ENCODE measurements around the gene CIT.

The CIT gene

DNA sequence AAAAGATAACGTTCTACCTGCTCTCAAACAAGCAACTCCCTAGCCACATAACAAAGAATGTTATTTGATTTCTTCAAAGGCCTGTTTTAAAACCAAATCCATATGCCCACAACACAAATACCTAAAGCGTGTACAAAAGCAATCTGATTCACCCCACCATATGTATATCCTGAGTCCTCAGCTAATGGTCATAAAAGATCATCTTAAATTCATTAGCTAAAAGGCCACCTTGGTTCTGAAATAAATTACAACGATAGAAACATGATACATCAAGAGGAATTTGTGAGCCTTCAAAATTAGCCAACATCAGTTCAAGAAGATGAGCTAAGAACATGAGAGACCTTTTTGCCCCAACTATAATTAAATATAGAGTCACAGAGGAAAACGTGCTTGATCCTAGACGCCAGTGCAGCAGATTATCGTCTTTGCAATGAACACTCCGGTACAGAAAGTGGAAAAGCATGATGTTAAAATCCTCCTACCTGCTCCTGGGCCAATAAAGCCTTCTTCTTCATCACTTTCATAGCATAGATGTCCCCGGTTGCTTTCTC, 20.0 kb downstream of the CIT start:
- no peak overlapping the region for H3K27ac ChIP-seq

DNA sequence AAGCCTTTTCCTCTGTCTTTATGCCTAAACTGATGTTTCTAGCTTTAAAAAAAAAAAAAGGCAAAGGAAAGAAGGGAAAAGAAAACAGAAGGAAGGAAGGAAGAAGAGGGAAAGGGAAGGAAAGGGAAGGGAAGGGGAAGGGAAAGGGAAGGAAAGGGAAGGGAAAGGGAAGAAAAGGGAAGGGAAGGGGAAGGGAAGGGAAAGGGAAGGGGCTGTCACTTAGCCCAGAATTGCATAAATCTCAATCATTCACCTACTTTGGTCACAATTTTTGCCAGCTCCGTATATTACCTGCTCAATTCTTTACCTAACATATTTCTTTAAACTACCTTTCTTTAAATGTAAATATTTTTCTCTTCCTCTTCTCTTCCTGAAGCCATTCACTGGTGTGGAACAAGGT, 26.8 kb downstream of the CIT start:
- DNase-seq (ENCODE audit: low read depth, low spot score), result no peak
- no peak overlapping the region for H3K27ac ChIP-seq

More for the DNA sequence above, 20.0 kb downstream of the CIT start:
- no peak for DNase-seq (ENCODE audit: low read depth, low spot score)

DNA sequence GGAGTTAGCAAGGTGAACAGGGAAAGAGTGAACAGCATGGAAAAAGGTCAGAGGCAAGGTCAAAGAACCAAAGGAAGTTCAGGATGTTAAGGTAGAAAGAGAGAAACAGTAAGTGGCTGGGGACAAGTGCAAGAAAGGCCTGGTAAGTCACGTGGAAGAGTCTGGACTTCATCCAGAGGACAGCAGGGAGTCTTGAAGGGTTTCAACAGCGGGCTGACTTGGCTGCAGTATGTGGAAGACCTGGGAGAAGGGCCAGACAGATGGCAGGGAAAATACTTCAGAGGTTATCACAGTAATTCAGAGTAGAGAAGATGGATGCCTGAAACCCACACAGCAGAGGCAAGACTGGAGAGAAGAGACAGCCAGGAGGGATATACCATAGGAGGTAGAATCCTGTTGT, 34.0 kb downstream of the CIT start:
- H3K27ac ChIP-seq, result no peak overlapping the region
- DNase-seq (ENCODE audit: low read depth, low spot score), result no peak

DNA sequence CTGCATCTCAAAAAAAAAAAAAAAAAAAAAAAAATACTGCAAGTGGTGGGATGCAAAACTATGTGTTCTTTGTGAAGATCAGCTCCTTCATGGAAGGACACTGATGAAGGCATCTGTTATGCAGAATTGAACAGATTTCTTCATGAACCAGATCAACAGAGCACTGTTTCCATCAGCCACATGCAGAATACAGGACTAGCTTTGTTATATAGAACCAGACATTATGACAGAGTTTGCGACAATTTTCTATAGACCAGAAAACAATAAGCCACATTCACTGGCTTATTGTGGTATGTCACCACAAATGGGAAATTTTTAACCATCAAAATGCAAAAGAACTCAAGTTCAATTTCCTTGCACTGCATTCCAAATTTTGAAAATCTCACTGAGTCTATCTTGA, 34.7 kb downstream of the CIT start:
- DNase-seq (ENCODE audit: low read depth, low spot score), result no peak
- H3K27ac ChIP-seq, result no peak overlapping the region

DNA sequence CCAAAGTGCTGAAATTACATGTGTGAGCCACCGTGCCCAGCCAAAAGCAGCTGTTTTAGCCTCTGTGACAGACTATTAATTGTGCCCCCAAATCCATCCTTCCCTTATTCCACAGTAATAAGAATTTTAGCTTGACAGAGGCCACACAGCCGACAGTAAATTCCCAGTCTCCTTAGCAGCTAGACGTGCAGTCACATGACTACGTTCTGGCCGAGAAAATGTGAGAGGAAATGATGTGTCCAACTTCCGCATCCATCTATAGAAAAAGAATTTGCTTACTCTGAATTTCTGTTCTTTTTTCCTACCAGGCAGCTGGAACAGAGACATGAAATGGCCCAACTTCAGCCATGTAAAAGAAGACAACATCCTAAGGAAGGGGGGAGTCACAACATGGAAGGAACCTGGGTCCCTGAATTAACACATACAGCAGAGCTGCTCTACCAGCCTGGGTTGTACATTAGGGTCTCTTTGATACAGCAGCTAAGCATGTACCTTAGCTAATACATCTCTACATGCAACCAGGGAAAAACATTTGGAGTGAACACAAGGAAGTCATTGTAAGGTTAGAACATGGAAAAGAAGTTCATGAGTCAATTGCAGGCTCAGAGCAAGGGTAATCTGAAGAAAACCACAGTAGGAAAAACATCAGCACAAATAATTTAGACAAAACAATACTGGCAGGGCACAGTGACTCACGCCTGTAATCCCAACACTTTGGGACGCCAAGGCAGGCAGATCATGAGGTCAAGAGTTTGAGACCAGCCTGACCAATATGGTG, 35.5 kb downstream of the CIT start:
- no peak for DNase-seq (ENCODE audit: low read depth, low spot score)
- H3K27ac ChIP-seq, result no peak overlapping the region

DNA sequence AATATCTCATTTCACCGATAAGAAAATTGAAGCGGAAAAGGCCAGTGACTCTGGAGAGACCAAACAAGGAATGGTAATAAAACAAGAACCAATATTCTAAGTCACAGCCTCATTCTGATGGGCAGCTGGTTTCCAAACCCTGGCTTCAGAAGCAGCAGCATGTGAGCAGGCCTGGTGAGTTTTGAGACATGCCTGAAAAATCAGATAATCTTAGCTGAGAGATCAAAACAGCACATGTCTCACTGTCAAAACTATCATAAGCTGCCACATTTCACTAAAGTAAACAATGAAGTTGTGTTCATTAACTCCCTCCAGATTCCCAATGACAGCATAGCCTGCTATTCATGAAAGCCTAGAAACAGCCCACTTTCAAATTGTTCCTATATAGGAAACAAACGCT, 36.5 kb downstream of the CIT start:
- no peak for DNase-seq (ENCODE audit: low read depth, low spot score)
- no peak overlapping the region for H3K27ac ChIP-seq

DNA sequence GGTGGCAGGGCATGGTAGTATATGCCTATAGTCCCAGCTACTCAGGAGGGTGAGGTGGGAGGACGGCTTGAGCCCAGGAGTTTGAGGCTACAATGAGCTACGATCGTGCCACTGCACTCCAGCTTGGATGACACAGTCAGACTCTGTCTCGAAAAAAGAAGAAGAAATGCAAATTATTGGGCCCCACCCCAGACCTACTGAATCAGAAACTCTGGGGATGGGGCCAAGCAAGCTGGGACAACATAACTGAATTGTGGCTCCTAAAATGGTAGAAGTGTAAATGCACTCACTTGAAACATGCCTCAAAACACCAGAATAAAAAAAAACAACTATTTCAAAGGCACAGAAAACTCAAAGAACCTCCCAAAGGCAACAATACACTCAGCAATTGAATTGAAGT, 37.0 kb downstream of the CIT start:
- H3K27ac ChIP-seq, result no peak overlapping the region

DNA sequence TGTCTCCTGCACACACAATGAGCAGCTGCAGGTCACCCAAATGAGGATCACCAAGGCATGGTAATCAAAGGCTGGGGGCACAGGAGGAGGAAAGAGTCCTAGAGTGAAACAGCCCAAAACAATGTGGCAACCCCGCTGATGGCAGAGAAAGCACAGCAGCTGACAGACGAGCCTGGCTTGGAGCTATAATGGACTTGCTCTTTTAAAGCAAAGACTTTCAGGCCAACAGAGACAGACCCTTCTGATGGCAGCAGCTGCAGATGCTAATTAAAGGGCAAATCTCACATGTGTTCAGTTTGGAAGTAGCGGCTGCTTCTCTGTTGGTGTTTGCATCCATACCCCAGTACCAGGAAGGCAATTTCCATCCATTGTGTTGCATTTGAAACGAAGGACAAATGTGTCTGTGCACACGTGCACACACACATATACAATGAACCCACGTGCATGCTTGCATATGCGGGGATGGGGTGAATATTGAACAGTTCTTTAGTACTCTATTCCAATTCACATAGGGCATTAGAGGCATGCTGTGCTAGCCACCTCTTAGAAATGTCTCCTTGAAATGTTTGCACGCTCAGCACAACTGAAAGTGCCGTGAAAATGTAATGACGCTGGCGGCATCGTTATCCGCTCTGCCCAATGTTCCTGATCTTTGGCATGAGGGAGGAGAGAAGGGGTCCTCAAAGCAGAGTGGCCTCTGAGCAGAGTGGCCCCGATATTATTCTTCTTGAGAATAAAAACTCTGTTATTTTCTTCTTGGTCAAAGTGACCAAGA, 38.1 kb downstream of the CIT start:
- no peak overlapping the region for H3K27ac ChIP-seq
- no peak for DNase-seq (ENCODE audit: low read depth, low spot score)

More for the DNA sequence above, 37.0 kb downstream of the CIT start:
- DNase-seq (ENCODE audit: low read depth, low spot score), result no peak

DNA sequence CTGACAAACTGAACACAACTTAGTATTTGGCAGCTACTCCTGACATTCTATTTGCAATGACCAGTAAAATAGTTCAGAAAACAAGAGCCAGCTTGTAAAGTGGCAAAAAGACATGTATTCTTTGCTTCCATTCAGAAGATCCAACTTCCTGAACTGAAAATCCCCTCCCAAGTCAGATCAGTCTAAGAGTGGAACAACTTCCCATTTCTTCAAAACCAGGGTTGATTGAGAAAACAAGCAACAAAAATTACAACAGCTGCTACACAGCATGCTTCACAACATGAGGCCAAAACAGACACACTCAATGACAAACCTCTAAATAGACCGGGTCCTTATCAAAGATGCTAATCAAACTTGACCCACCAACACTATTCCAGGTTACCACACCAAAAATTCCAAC, 40.3 kb downstream of the CIT start:
- H3K27ac ChIP-seq, result no peak overlapping the region
- no peak for DNase-seq (ENCODE audit: low read depth, low spot score)

DNA sequence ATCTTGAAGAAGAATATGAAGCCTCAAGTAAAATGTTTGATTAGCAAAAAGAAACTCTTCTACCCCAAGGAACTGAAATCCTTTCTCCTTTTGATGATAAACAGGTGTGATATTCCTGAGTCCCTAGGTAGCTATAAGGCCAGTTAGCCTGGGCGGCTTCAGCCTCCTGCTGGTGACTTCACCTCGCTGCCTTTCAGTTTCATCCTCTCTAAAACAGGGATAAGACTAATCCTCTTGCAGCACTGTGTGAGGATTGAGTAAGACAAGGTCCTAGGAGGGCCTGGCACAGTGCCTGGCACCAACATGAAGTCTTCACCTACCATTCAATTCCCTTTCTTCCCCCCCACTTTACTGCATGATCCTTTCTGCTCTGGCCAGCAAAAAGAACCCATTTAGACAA, 42.1 kb downstream of the CIT start:
- DNase-seq (ENCODE audit: low read depth, low spot score), result no peak
- no peak overlapping the region for H3K27ac ChIP-seq

DNA sequence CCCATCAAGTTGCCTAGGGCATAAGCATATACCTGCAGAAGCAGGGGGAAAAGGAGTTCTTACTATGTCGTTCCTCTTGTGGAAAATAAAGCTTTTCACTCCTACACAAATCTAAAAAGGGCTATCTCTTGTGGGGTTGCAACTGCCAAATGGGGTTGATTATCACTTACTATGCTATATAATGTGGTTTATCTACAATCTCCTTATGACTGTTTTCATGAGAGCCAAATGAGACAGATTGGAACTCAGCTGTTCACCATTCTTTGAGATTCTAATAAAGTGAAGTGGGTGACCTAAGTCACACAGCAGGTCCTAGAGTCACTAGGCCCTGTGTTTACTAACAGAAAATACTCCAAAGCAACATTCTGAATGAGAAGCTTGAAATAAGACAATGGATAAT, 47.7 kb downstream of the CIT start:
- no peak overlapping the region for H3K27ac ChIP-seq
- DNase-seq (ENCODE audit: low read depth, low spot score), result no peak

DNA sequence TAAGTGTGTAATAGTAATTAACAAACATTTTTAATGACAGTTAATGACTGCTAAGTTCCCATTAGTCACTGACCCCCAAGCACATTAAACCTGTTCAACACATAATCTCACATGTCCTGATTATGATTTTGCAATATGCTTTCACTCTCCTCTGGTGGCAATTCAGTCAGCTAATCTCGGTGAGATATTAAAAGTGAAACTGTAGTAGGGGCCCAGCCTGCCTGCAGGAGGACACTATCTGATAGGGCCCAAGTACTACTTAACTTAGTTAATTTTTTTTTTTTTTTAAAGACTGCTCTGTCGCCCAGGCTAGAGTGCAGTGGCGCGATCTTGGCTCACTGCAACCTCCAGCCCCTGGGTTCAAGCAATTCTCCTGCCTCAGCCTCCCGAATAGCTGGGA, 48.8 kb downstream of the CIT start:
- no peak overlapping the region for H3K27ac ChIP-seq
- no peak for DNase-seq (ENCODE audit: low read depth, low spot score)

DNA sequence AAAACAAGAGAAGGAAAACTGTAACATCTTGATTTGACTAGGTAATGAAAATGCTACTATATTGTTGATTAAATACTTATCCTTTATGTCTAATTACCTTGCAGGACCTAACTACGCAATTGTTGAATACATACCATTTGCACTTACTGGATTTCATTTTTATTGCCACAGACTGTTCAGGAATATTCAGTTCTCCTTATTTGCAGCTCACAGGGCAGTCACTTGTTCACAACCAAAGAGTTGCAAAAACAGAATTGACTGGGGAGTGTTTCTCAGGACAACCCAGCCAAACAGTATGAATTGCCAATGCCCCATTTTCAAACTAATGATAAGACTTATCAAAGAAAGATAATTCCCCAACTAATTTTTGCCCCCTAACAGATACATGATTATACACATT, 49.4 kb downstream of the CIT start:
- H3K27ac ChIP-seq, result no peak overlapping the region
- no peak for DNase-seq (ENCODE audit: low read depth, low spot score)

DNA sequence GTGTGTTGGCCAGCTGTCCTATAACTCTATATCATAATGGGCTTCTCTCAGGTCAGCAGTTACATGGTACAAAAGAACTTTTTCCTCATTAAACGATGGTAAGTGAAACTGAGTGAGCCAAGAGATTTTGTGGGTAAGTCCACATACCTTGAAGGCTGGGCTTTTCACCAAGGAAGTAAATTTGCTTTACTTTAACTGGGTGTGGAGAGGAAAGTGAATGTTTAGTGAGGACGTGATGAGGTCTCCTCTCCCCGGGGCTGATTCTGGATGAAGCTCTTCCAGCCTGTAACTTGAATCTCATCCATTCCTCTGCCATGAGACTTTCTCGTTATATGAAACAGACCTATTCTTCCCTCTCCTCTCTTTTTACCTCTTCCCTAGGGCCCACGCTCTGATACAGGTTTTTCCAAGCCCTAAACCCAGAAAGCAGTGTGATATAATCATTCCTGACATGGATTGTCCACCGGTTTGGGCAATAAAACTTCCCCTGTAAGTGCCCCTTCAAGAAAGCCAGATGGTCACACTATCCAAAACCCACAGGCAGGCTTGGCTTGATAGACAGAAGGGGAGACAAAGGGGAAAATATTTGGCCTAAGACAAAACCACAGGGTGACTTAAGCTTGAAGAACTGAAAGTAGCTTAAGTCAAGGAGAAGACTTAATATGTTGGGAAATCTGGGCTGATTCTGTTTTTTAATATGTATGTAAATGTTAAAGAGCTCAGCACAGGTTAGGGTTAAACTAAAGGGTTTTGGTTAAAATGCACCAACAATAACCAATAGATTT, 50.3 kb downstream of the CIT start:
- H3K27ac ChIP-seq, result no peak overlapping the region

DNA sequence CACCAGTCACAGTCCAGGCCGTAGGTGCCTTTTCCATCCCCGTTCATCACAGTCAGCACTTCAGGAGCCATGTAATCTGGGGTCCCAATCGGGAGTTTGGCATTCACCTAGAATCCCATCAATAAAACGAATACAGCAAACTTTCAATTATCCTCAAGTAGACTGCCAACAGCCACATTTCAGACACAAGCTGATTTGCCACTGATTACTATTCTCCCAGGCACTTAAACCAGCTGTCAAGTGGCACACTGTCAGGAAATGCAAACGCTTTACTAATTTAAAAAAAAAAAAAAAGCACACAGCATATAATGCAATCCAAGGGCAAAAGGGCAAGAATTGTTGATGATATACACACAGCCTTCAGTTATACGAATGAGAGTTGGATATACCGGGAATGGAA, 51.9 kb downstream of the CIT start:
- no peak overlapping the region for H3K27ac ChIP-seq
- DNase-seq (ENCODE audit: low read depth, low spot score), result no peak

More for the DNA sequence above, 50.3 kb downstream of the CIT start:
- no peak for DNase-seq (ENCODE audit: low read depth, low spot score)

DNA sequence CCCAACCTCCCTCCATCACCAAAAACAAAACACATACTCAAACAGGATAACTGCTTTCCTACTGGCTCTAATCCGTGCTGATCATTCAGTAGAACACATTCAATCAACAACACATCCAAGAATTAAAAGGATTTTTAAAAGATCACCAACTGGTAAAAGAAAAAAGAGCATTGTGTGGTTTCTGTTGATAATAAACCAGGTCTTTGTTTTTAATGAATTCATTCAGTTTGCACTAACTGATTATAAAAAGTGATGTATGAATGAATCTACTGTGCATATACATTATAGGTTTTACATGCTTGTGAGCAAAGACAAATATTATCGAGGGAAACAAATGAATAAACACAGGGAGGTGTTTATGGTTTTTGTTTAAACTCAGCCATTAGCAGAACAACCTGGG, 55.1 kb downstream of the CIT start:
- no peak overlapping the region for H3K27ac ChIP-seq
- DNase-seq (ENCODE audit: low read depth, low spot score), result no peak

DNA sequence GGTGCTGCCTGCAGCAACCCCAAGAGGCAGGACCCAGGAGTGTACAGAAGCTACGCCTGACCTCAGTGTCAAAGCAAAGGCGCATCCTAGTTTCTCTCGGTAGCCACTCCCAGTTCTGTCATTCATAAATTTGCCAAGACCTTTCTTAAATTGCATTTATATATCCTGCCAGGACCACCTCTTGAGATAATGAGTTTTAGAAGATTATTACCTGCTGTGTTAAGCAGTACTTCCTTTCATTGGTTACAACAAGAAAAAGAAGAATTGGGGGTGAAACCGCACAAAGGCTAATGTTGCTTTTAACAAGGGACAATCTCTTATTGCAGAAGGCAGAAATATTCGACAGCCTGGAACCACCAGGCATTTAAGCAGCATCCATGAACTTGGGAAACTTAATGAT, 57.8 kb downstream of the CIT start:
- no peak overlapping the region for H3K27ac ChIP-seq
- DNase-seq (ENCODE audit: low read depth, low spot score), result no peak

DNA sequence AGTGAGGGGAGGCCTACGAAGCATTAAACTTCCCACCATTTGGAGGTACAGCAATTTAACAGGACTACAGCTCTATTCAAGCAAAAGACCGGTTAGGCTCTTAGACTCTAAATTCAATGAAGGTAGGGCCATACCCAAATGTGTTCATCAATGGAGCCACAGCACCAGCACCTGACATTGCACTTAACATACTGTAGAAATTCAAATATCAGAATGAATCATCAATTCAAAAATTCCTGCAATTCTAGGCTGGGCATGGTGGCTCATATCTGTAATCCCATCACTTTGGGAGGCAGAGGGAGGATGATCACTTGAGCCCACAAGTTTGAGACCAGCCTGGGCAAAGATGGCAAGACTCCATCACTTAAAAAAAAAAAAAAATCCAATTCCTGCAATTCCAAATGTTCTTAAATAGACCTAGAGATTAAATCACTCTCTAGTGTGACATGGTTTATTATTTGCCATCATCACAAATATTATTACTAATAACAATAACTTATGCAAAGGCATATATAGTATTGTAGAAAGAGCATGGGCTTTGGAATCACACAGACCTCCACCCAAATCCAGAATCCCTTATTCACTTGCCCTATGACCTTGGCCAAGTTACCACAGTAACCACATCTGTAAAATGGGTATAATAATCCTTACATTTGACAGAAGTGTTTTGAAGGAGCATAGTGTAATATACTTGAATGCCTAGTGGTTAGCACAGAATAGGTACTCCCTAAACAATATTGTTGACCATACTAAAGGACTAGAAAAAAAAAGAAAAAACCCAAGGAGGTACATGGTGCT, 59.4 kb downstream of the CIT start:
- no peak for DNase-seq (ENCODE audit: low read depth, low spot score)
- no peak overlapping the region for H3K27ac ChIP-seq

DNA sequence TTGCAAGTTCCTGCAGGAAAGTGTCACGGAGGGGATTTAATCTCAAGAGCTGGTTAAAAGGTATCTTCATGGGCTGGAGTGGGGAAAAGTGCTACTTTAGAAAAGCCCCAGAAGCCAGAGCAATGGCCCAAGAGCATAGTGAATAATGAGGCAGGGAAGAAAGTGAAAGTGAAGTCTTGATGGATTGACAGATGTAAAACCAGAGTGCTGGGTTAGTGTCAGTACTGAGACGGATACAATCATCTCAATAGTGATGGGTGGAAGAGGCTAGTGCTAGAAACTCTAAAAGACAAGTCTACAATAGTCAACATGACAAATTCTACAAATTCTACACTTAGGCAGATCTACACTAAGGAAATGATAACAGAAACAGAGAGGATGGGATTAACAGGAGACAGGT, 68.1 kb downstream of the CIT start:
- no peak for DNase-seq (ENCODE audit: low read depth, low spot score)
- H3K27ac ChIP-seq, result peak overlapping the region; percentile 41

DNA sequence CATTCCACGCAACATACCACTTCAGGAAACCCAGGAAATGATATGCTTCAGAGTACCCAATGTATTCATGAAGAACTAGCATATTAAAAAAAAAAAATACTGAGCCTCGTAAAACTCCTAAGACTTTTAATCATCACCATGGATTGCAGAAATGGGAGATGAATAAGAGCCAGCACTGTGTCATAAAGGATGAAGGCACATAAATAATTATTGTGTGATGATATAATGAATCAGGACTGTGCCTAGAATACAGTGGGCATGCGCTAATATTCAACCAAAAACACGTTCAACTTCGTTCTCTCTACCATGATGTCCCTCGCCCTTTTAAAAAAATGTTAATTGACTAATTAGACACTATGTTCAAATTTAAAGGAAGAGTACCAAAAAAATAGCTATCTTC, 68.7 kb downstream of the CIT start:
- DNase-seq (ENCODE audit: low read depth, low spot score), result peak; percentile 68

More for the DNA sequence above, 68.7 kb downstream of the CIT start:
- peak overlapping the region; percentile 41 for H3K27ac ChIP-seq

All from epithelial cell of prostate (primary cell).